IPS-15b (cell line): ENCODE results near the gene DNAL4.

Experiments
- H3K27me3 ChIP-seq: one replicate; pipeline ENCODE4 v1.6.1; 2013; ENCODE audit warnings: low read length; ENCODE audit not compliant: control insufficient read depth, insufficient read depth
- H3K36me3 ChIP-seq: one replicate; pipeline ENCODE4 v1.6.1; 2013; ENCODE audit warnings: low read length; ENCODE audit not compliant: control insufficient read depth, insufficient read depth
- H3K4me1 ChIP-seq: one replicate; pipeline ENCODE4 v1.6.1; 2013; ENCODE audit warnings: mild to moderate bottlenecking, low read length; ENCODE audit not compliant: control insufficient read depth, insufficient read depth
- H3K4me3 ChIP-seq: one replicate; pipeline ENCODE4 v1.5.1; 2013; ENCODE audit warnings: low read depth, low read length
- H3K9ac ChIP-seq: one replicate; pipeline ENCODE4 v1.6.1; 2013; ENCODE audit warnings: low read depth, mild to moderate bottlenecking, low read length
- H3K9me3 ChIP-seq: one replicate; pipeline ENCODE4 v1.6.1; 2013; ENCODE audit warnings: mild to moderate bottlenecking, low read length; ENCODE audit not compliant: control insufficient read depth, insufficient read depth

Gene DNAL4

GRCh38 chr22:38733724-38734381 lies 60.1 kb downstream of the DNAL4 start:
- H3K4me3 ChIP-seq = no peak overlapping the region
- peaks cover 41% of the 10 kb centered on the region for H3K36me3 ChIP-seq
- no peaks in the 10 kb centered on the region for H3K27me3 ChIP-seq
- H3K9ac ChIP-seq = no peak overlapping the region
- H3K9me3 ChIP-seq = no peaks in the 10 kb centered on the region
- H3K4me1 ChIP-seq = no peaks in the 10 kb centered on the region

GRCh38 chr22:38733329-38733723 lies 60.6 kb downstream of the DNAL4 start:
- Histone ChIP-seq H3K36me3 (peaks cover 44% of the 10 kb centered on the region), H3K9ac (no peak overlapping the region), H3K4me1 (no peaks in the 10 kb centered on the region), H3K27me3 (no peaks in the 10 kb centered on the region), H3K4me3 (no peak overlapping the region), H3K9me3 (no peaks in the 10 kb centered on the region)

GRCh38 chr22:38732251-38732815 lies 61.6 kb downstream of the DNAL4 start:
- H3K27me3 ChIP-seq = no peaks in the 10 kb centered on the region
- no peaks in the 10 kb centered on the region for H3K9me3 ChIP-seq
- H3K4me1 ChIP-seq = no peaks in the 10 kb centered on the region
- peaks cover 49% of the 10 kb centered on the region for H3K36me3 ChIP-seq
- H3K9ac ChIP-seq = no peak overlapping the region
- H3K4me3 ChIP-seq = no peak overlapping the region

- Histone ChIP-seq H3K27me3 (no peaks in the 10 kb centered on the region), H3K4me1 (no peaks in the 10 kb centered on the region), H3K36me3 (peaks cover 55% of the 10 kb centered on the region), H3K9me3 (no peaks in the 10 kb centered on the region), H3K4me3 (no peak overlapping the region), H3K9ac (no peak overlapping the region)
Observed at GRCh38 chr22:38731703-38732161, 62.2 kb downstream of the DNAL4 start.

- Histone ChIP-seq H3K36me3 (peaks cover 63% of the 10 kb centered on the region), H3K9me3 (no peaks in the 10 kb centered on the region), H3K27me3 (no peaks in the 10 kb centered on the region), H3K9ac (no peak overlapping the region), H3K4me3 (no peak overlapping the region), H3K4me1 (no peaks in the 10 kb centered on the region)
Observed at GRCh38 chr22:38730411-38730871, 63.5 kb downstream of the DNAL4 start.

DNA sequence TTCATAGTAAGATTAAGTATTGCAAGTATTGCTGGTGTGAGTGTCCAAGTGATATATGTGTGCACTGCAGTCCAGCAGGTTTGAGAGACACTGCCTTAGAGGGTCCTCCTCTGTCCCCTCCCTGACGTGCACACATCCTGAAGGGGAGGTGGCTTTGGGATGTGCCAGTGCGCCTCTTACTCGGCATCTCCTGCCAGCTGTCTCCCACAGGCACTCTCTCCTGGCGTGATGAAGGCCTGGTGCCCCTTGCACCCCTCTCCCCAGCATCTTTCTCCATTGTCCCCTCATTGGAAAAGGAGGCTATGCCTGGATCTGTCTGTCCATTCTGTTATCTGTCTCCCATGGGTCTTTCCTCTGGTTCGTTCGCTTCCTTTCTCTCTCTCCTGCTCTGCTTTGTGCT lies 64.0 kb downstream of the DNAL4 start:
- Histone ChIP-seq H3K9me3 (no peaks in the 10 kb centered on the region), H3K9ac (no peak overlapping the region), H3K36me3 (peaks cover 67% of the 10 kb centered on the region), H3K4me1 (no peaks in the 10 kb centered on the region), H3K27me3 (no peaks in the 10 kb centered on the region), H3K4me3 (no peak overlapping the region)

GRCh38 chr22:38728871-38729796 lies 64.8 kb downstream of the DNAL4 start:
- H3K9ac ChIP-seq = no peak overlapping the region
- no peaks in the 10 kb centered on the region for H3K9me3 ChIP-seq
- peaks cover 73% of the 10 kb centered on the region for H3K36me3 ChIP-seq
- no peaks in the 10 kb centered on the region for H3K27me3 ChIP-seq
- no peak overlapping the region for H3K4me3 ChIP-seq
- no peaks in the 10 kb centered on the region for H3K4me1 ChIP-seq
